Measurements from ENCODE around the gene HMX2.

- no peak for TF ChIP-seq CTCF (IDR thresholded peaks at IDR 0.05)
- TF ChIP-seq EP300 (IDR thresholded peaks at IDR 0.05), result no peak
- no peak for TF ChIP-seq POLR2A (IDR thresholded peaks at IDR 0.05)
These were observed 652 bp downstream of the HMX2 start for GRCh38 chr10:123148414-123149161.
